Fibroblast of lung (primary cell): ENCODE measurements around the gene SCAPER. TPM values are rescaled to one million over a fixed set of nuclear protein-coding genes. Genes with fewer than 3 reads are reported as not detected.

Experiments
- DNase-seq, 2 donors: peaks; one replicate each; pipeline versions ENCODE4 v3.0.0 to v3.0.0-alpha.2; 2010; ENCODE audit warnings: low read depth in 2 of 2
- H2AFZ ChIP-seq: 2 replicates; pipeline ENCODE4 v1.5.1; 2012; ENCODE audit warnings: low read length, control low read depth, inconsistent platforms
- H3K27ac ChIP-seq: 2 replicates; pipeline ENCODE4 v1.5.1; 2011; ENCODE audit warnings: low read length, control low read depth; ENCODE audit not compliant: insufficient read depth
- H3K27me3 ChIP-seq: 2 replicates; pipeline ENCODE4 v1.5.1; 2011; ENCODE audit warnings: mild to moderate bottlenecking, low read length; ENCODE audit not compliant: control insufficient read depth, insufficient read depth
- H3K36me3 ChIP-seq: 2 replicates; pipeline ENCODE4 v1.5.1; 2011; ENCODE audit warnings: low read length; ENCODE audit not compliant: control insufficient read depth, insufficient read depth
- H3K4me1 ChIP-seq: 2 replicates; pipeline ENCODE4 v1.5.1; 2011; ENCODE audit warnings: low read length; ENCODE audit not compliant: control insufficient read depth, insufficient read depth; ENCODE audit errors: extremely low read depth
- H3K4me2 ChIP-seq: 2 replicates; pipeline ENCODE4 v1.5.1; 2011; ENCODE audit warnings: low read length, control low read depth; ENCODE audit not compliant: insufficient read depth; ENCODE audit errors: extremely low read depth
- H3K4me3 ChIP-seq, 4 experiments: fragments of 200-600 bp in 1 of 4; sonication (generic) in 1 of 4; replicated peaks in 1 of 4; 2 replicates each; pipeline ENCODE4 v1.5.1; 2011 to 2016; ENCODE audit warnings: low read length in 4 of 4, low read depth in 3 of 4, mild to moderate bottlenecking in 3 of 4, control low read depth in 2 of 4, inconsistent platforms in 1 of 4, mixed read lengths in 1 of 4; ENCODE audit not compliant: insufficient read depth in 1 of 4; ENCODE audit errors: control extremely low read depth in 1 of 4
- H3K79me2 ChIP-seq: 2 replicates; pipeline ENCODE4 v1.5.1; 2012; ENCODE audit warnings: mild to moderate bottlenecking, low read length, inconsistent platforms; ENCODE audit not compliant: control insufficient read depth, insufficient read depth
- H3K9ac ChIP-seq: 2 replicates; pipeline ENCODE4 v1.5.1; 2011; ENCODE audit warnings: mild to moderate bottlenecking, low read length, control low read depth; ENCODE audit not compliant: insufficient read depth
- H3K9me3 ChIP-seq: 2 replicates; pipeline ENCODE4 v1.5.1; 2012; ENCODE audit warnings: low read depth, low read length; ENCODE audit not compliant: control insufficient read depth, insufficient read depth
- H4K20me1 ChIP-seq: 2 replicates; pipeline ENCODE4 v1.5.1; 2011; ENCODE audit warnings: low read length; ENCODE audit not compliant: control insufficient read depth, insufficient read depth; ENCODE audit errors: extremely low read depth
- EZH2 ChIP-seq: IDR thresholded peaks from 2 replicates; pipeline ENCODE4 v1.5.1; 2012; ENCODE audit warnings: low read length, control low read depth, mild to moderate bottlenecking; ENCODE audit errors: missing control alignments
- polyA plus RNA-seq, 2 donors: library from polyadenylated mRNA; depleted of rRNA in 1 of 2; stranded (reverse) in 1 of 2; unstranded in 1 of 2; fragments of >200 nt; gene quantifications; 2 replicates each; pipeline ENCODE4 v1.2.1, GENCODE V29; 2011 to 2012; ENCODE audit warnings: missing spikeins in 1 of 2
- total RNA-seq: library from RNA; depleted of rRNA; stranded (reverse); fragments of >200 nt; gene quantifications from 2 replicates; pipeline ENCODE4 v1.2.1, GENCODE V29; 2014
- TF ChIP-seq, protein P1 (sequence below), 2 donors: IDR thresholded peaks in 1 of 2; conservative IDR thresholded peaks in 1 of 2; 1 replicate in 1 of 2; 2 replicates in 1 of 2; pipeline ENCODE4 v1.5.1; 2011 to 2012; ENCODE audit warnings: low read length in 2 of 2, control low read depth in 1 of 2, inconsistent platforms in 1 of 2, low read depth in 1 of 2, mild to moderate bottlenecking in 1 of 2

The SCAPER gene
- total and polyA plus RNA-seq, 2 donors (not counting 1 experiment from before 2014, with no cell fraction given), result 2.3 to 9.1 TPM

DNA sequence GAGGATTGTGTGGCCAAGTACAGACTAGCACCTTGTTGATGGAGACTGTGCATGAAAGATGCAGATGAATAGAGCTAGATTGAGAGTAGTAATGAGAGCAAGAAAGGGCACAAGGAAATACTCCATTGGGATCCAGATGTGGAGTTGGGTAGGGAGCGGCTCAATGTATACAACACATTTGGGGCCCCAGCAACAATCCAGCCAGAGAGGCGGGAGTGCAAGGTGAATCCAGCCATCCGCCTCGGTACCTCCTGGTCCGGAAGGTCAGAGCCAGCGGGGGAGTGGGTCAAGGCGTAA is 559.6 kb downstream of the SCAPER start:
- TF ChIP-seq, protein P1, sequence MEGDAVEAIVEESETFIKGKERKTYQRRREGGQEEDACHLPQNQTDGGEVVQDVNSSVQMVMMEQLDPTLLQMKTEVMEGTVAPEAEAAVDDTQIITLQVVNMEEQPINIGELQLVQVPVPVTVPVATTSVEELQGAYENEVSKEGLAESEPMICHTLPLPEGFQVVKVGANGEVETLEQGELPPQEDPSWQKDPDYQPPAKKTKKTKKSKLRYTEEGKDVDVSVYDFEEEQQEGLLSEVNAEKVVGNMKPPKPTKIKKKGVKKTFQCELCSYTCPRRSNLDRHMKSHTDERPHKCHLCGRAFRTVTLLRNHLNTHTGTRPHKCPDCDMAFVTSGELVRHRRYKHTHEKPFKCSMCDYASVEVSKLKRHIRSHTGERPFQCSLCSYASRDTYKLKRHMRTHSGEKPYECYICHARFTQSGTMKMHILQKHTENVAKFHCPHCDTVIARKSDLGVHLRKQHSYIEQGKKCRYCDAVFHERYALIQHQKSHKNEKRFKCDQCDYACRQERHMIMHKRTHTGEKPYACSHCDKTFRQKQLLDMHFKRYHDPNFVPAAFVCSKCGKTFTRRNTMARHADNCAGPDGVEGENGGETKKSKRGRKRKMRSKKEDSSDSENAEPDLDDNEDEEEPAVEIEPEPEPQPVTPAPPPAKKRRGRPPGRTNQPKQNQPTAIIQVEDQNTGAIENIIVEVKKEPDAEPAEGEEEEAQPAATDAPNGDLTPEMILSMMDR (conservative IDR thresholded peaks at IDR 0.05 in 1 of 2, IDR thresholded peaks at IDR 0.05 in 1 of 2; ENCODE audit: low read depth in 1 of 2, low read length in 2 of 2), result no peak
- no peak for TF ChIP-seq EZH2
- H3K27me3 ChIP-seq, result peaks cover 57% of the 10 kb centered on the region
- no peak for DNase-seq
- H2AFZ ChIP-seq, result no peak overlapping the region
- no peaks in the 10 kb centered on the region for H3K4me1 ChIP-seq
- H3K4me3 ChIP-seq, result no peak overlapping the region
- no peaks in the 10 kb centered on the region for H3K79me2 ChIP-seq
- H4K20me1 ChIP-seq, result no peaks in the 10 kb centered on the region
- no peak overlapping the region for H3K27ac ChIP-seq
- H3K4me2 ChIP-seq, result no peak overlapping the region
- H3K36me3 ChIP-seq, result no peaks in the 10 kb centered on the region
- no peak overlapping the region for H3K9ac ChIP-seq
- H3K9me3 ChIP-seq, result no peaks in the 10 kb centered on the region

DNA sequence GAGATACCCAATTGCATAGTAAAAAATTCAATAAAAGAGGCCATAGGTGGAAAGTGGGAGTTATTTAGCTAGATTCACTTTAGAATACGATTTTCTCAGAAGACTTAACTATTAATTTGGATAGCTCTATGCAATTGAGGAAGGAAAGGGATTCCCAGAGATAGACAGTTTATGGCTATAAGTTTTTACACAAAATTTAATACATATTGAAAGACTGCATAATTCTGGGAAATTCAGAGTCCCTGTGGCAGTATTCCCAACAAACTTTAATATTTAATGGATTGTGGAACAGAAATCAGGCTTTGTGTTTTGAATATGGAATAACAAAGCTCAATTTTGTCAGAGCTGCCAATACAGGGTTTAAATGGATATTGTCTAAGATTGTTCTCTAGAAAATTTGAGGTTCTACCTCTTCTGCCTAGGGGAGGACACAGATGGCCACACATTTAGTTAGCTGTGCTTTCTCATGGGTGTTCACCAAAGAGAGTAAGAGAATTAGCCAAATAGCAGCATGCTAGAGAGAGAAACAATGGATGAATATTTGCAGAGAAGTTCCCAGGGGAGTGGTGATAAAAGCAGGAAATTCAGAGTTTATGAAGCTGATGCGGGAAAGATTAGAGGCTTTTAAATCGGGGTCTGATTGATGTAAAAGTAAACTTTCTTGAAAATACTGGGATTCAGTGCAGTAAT is 560.1 kb downstream of the SCAPER start:
- Histone ChIP-seq H3K4me3 (no peak overlapping the region), H3K9me3 (no peaks in the 10 kb centered on the region), H4K20me1 (no peaks in the 10 kb centered on the region), H3K4me2 (no peak overlapping the region), H3K27ac (no peak overlapping the region), H2AFZ (no peak overlapping the region), H3K4me1 (no peaks in the 10 kb centered on the region), H3K79me2 (no peaks in the 10 kb centered on the region), H3K27me3 (peaks cover 62% of the 10 kb centered on the region), H3K36me3 (no peaks in the 10 kb centered on the region), H3K9ac (no peak overlapping the region)
- no peak for DNase-seq
- TF ChIP-seq EZH2, result no peak
- TF ChIP-seq, protein P1 (conservative IDR thresholded peaks at IDR 0.05 in 1 of 2, IDR thresholded peaks at IDR 0.05 in 1 of 2; ENCODE audit: low read depth in 1 of 2, low read length in 2 of 2), result no peak

DNA sequence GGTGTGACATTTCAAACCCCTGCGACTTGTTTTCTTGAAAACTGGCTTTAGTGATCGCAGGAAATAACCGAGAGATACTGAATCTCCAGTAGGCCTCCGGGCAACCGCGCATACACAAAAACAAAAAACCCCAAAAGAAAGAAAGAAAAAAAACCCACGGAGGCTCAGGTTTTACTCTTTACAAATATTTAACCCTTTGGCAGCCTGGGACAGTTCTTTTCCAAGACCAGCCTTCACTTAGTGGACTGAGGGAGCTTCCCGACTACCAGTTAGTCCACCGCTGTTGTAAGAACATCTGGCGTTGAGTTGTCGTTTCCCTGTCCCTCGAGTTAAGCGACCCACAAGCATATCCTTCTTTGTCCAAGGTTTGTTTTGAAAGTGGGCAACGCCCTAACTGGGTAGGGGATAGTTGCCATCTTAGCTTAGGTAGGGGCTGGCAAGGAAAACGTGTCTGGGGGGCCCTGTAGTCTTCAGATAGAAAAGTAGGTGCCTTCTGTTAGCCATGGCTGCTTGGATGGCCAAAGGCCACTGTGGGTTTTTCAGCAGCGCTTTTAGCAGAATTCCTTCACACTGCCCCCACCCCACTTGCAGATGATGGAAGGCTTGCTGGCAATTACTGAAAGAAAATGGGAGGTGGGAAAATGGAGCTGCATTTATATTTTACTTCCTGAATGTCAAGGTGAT is 561.7 kb downstream of the SCAPER start:
- Histone ChIP-seq H3K36me3 (no peaks in the 10 kb centered on the region), H3K9ac (no peak overlapping the region), H3K27me3 (peaks cover 76% of the 10 kb centered on the region), H3K27ac (no peak overlapping the region), H3K4me2 (no peak overlapping the region), H3K79me2 (no peaks in the 10 kb centered on the region), H2AFZ (no peak overlapping the region), H3K9me3 (no peaks in the 10 kb centered on the region), H4K20me1 (no peaks in the 10 kb centered on the region), H3K4me3 (no peak overlapping the region), H3K4me1 (no peaks in the 10 kb centered on the region)
- TF ChIP-seq, protein P1 (conservative IDR thresholded peaks at IDR 0.05 in 1 of 2, IDR thresholded peaks at IDR 0.05 in 1 of 2; ENCODE audit: low read depth in 1 of 2, low read length in 2 of 2), result no peak
- peak; percentile 76 for TF ChIP-seq EZH2
- DNase-seq, result no peak
